GM13976 (cell line): ENCODE measurements around the gene CPPED1.

Experiments used
- DNase-seq: peaks from one replicate; pipeline ENCODE4 v3.0.0; 2012; ENCODE audit warnings: low spot score
- CTCF ChIP-seq: IDR thresholded peaks from 2 replicates; pipeline ENCODE4 v1.5.1; 2012; ENCODE audit warnings: borderline replicate concordance, mild to moderate bottlenecking; ENCODE audit not compliant: insufficient read depth; ENCODE audit errors: extremely low read depth, missing control alignments, control extremely low read depth
- in situ Hi-C: fragments of 300-500 bp; cut with MboI; formaldehyde crosslinking; loops from one replicate; pipeline ENCODE4 v1.12.0; 2022; ENCODE audit warnings: low sequenced_read_pairs, mixed read lengths, inconsistent platforms; ENCODE audit not compliant: unreplicated experiment

CPPED1 gene

GRCh38 chr16:12685806-12686205, 117.9 kb downstream of the CPPED1 start:
- in situ Hi-C loops: no loop called here
- no peak for TF ChIP-seq CTCF
- DNase-seq: no peak

GRCh38 chr16:12682432-12683165, 121.1 kb downstream of the CPPED1 start:
- TF ChIP-seq CTCF: no peak
- in situ Hi-C loops: no loop called here
- no peak for DNase-seq

GRCh38 chr16:12681653-12682052, 122.0 kb downstream of the CPPED1 start:
- TF ChIP-seq CTCF: no peak
- in situ Hi-C loops: no loop called here
- no peak for DNase-seq

- in situ Hi-C loops: no loop called here
- no peak for DNase-seq
- TF ChIP-seq CTCF: no peak
These were observed 123.2 kb downstream of the CPPED1 start for GRCh38 chr16:12680531-12680930.

GRCh38 chr16:12679660-12680272, 123.9 kb downstream of the CPPED1 start:
- TF ChIP-seq CTCF: no peak
- in situ Hi-C loops: no loop called here
- no peak for DNase-seq

GRCh38 chr16:12678983-12679382, 124.7 kb downstream of the CPPED1 start:
- no peak for DNase-seq
- in situ Hi-C loops: no loop called here
- TF ChIP-seq CTCF: no peak
